Keratinocyte (primary cell): ENCODE data around the gene MOCS2. TPM values are rescaled to one million over a fixed set of nuclear protein-coding genes. Genes with fewer than 3 reads are reported as not detected.

Source experiments
- DNase-seq: peaks from one replicate; pipeline ENCODE4 v3.0.0-alpha.2; 2011; ENCODE audit warnings: low read depth, missing footprints, low spot score
- FAIRE-seq: peaks from 2 replicates; lab custom pipeline; 2011; peaks lifted over from hg19 to GRCh38; lab: Jason Lieb, UNC
- H2AFZ ChIP-seq: 2 replicates; pipeline ENCODE4 v1.6.0; 2012; ENCODE audit warnings: low read length, control low read depth, inconsistent platforms; ENCODE audit not compliant: control insufficient read depth
- H3K27ac ChIP-seq: 2 replicates; pipeline ENCODE4 v1.5.1; 2011; ENCODE audit warnings: low read length; ENCODE audit not compliant: control insufficient read depth, insufficient read depth
- H3K27me3 ChIP-seq: 3 replicates; pipeline ENCODE4 v1.6.0; 2011; ENCODE audit warnings: low read length; ENCODE audit not compliant: control insufficient read depth, insufficient read depth; ENCODE audit errors: extremely low read depth
- H3K36me3 ChIP-seq, 2 experiments: 2 replicates in 1 of 2; 3 replicates in 1 of 2; pipeline ENCODE4 v1.5.1; 2011; ENCODE audit warnings: low read length in 2 of 2, mild to moderate bottlenecking in 1 of 2; ENCODE audit not compliant: control insufficient read depth in 2 of 2, insufficient read depth in 2 of 2; ENCODE audit errors: extremely low read depth in 1 of 2
- H3K4me1 ChIP-seq: 3 replicates; pipeline ENCODE4 v1.5.1; 2011; ENCODE audit warnings: low read length; ENCODE audit not compliant: control insufficient read depth, insufficient read depth; ENCODE audit errors: extremely low read depth
- H3K4me2 ChIP-seq: 3 replicates; pipeline ENCODE4 v1.6.0; 2011; ENCODE audit warnings: low read depth, low read length; ENCODE audit not compliant: control insufficient read depth, insufficient read depth; ENCODE audit errors: extremely low read depth
- H3K4me3 ChIP-seq, 3 experiments: fragments of 200-600 bp in 1 of 3; sonication (generic) in 1 of 3; 2 replicates in 2 of 3; 3 replicates in 1 of 3; pipeline ENCODE4 v1.5.1; 2011 to 2016; ENCODE audit warnings: low read length in 3 of 3, mild to moderate bottlenecking in 3 of 3, control low read depth in 2 of 3, inconsistent platforms in 1 of 3, low read depth in 1 of 3, mixed read lengths in 1 of 3, mixed run types in 1 of 3, moderate library complexity in 1 of 3; ENCODE audit not compliant: control insufficient read depth in 2 of 3, insufficient read depth in 2 of 3; ENCODE audit errors: extremely low read depth in 1 of 3
- H3K79me2 ChIP-seq: 2 replicates; pipeline ENCODE4 v1.6.0; 2012; ENCODE audit warnings: low read length; ENCODE audit not compliant: control insufficient read depth, insufficient read depth
- H3K9ac ChIP-seq: 3 replicates; pipeline ENCODE4 v1.6.0; 2011; ENCODE audit warnings: low read length; ENCODE audit not compliant: control insufficient read depth, insufficient read depth; ENCODE audit errors: extremely low read depth
- H3K9me1 ChIP-seq: 3 replicates; pipeline ENCODE4 v1.6.0; 2011; ENCODE audit warnings: low read length; ENCODE audit not compliant: control insufficient read depth, insufficient read depth; ENCODE audit errors: extremely low read depth
- H3K9me3 ChIP-seq: 2 replicates; pipeline ENCODE4 v1.5.1; 2012; ENCODE audit warnings: low read depth, low read length; ENCODE audit not compliant: control insufficient read depth
- H4K20me1 ChIP-seq: 3 replicates; pipeline ENCODE4 v1.6.0; 2011; ENCODE audit warnings: low read length; ENCODE audit not compliant: control insufficient read depth, insufficient read depth; ENCODE audit errors: extremely low read depth
- CTCF ChIP-seq, 3 experiments: IDR thresholded peaks in 1 of 3; conservative IDR thresholded peaks in 1 of 3; optimal IDR thresholded peaks in 1 of 3; 2 replicates in 2 of 3; 3 replicates in 1 of 3; pipeline versions ENCODE3 to v1.5.1; 2011; ENCODE audit warnings: low read length in 3 of 3, mild to moderate bottlenecking in 3 of 3, moderate library complexity in 2 of 3, control low read depth in 1 of 3, inconsistent platforms in 1 of 3; ENCODE audit not compliant: insufficient read depth in 2 of 3; ENCODE audit errors: extremely low read depth in 1 of 3
- EZH2 ChIP-seq: IDR thresholded peaks from one replicate; pipeline ENCODE4 v1.6.1; 2012; ENCODE audit warnings: inconsistent platforms, mild to moderate bottlenecking, low read length, moderate library complexity
- dilution Hi-C: fragments of 300-500 bp; cut with MboI; formaldehyde crosslinking; loops from one replicate; pipeline ENCODE4 v1.7.0; 2020; ENCODE audit warnings: low sequenced_read_pairs; ENCODE audit not compliant: extremely low pct_ligation_motif_present
- polyA plus RNA-seq, 5 experiments: library from polyadenylated mRNA; depleted of rRNA in 3 of 5; stranded (reverse) in 3 of 5; stranded (forward) in 1 of 5; unstranded in 1 of 5; fragments of >200 nt; gene quantifications; 1 replicate in 1 of 5; 2 replicates in 3 of 5; 3 replicates in 1 of 5; pipeline versions ENCODE4 v1.2.1 to v1.2.3, GENCODE V29; 2011 to 2012; ENCODE audit warnings: missing spikeins in 2 of 5, low read depth in 1 of 5, low replicate concordance in 1 of 5

Gene MOCS2
- polyA plus RNA-seq, 1 donor (not counting 4 experiments of a cell fraction or from before 2014, with no cell fraction given) = 54.3 TPM

GRCh38 chr5:53092242-53092641 is 17.3 kb downstream of the MOCS2 start:
- FAIRE-seq = no peak
- Histone ChIP-seq H3K9me1 (no peaks in the 10 kb centered on the region), H3K9ac (no peak overlapping the region), H3K27me3 (no peaks in the 10 kb centered on the region), H3K4me1 (no peaks in the 10 kb centered on the region), H3K36me3 (peaks cover 25 to 53% of the 10 kb centered on the region in 2 experiments), H3K9me3 (no peaks in the 10 kb centered on the region), H3K4me3 (no peak overlapping the region), H3K79me2 (no peaks in the 10 kb centered on the region), H3K27ac (no peak overlapping the region), H3K4me2 (no peak overlapping the region), H2AFZ (no peak overlapping the region), H4K20me1 (no peaks in the 10 kb centered on the region)
- no peak for DNase-seq
- TF ChIP-seq CTCF (optimal IDR thresholded peaks at IDR 0.05 in 1 of 3, IDR thresholded peaks at IDR 0.05 in 1 of 3, conservative IDR thresholded peaks at IDR 0.05 in 1 of 3; ENCODE audit: extremely low read depth in 1 of 3, insufficient read depth in 2 of 3, low read length in 3 of 3) = no peak
- TF ChIP-seq EZH2 = no peak
- dilution Hi-C loops = no loop called here

GRCh38 chr5:53091289-53091688 is 18.3 kb downstream of the MOCS2 start:
- FAIRE-seq (no peak), DNase-seq (no peak)
- TF ChIP-seq EZH2 = no peak
- TF ChIP-seq CTCF (optimal IDR thresholded peaks at IDR 0.05 in 1 of 3, IDR thresholded peaks at IDR 0.05 in 1 of 3, conservative IDR thresholded peaks at IDR 0.05 in 1 of 3; ENCODE audit: extremely low read depth in 1 of 3, insufficient read depth in 2 of 3, low read length in 3 of 3) = no peak
- no peak overlapping the region for H3K4me3 ChIP-seq
- H3K9me3 ChIP-seq = no peaks in the 10 kb centered on the region
- H3K79me2 ChIP-seq = no peaks in the 10 kb centered on the region
- no peaks in the 10 kb centered on the region for H3K4me1 ChIP-seq
- no peak overlapping the region for H3K27ac ChIP-seq
- peaks cover 27 to 52% of the 10 kb centered on the region in 2 experiments for H3K36me3 ChIP-seq
- no peak overlapping the region for H3K4me2 ChIP-seq
- H3K27me3 ChIP-seq = no peaks in the 10 kb centered on the region
- no peaks in the 10 kb centered on the region for H3K9me1 ChIP-seq
- no peaks in the 10 kb centered on the region for H4K20me1 ChIP-seq
- no peak overlapping the region for H2AFZ ChIP-seq
- dilution Hi-C loops = no loop called here
- H3K9ac ChIP-seq = no peak overlapping the region
